Astrocyte (in vitro differentiated cells and primary cell): ENCODE measurements around the gene LOXL4. TPM values are rescaled to one million over a fixed set of nuclear protein-coding genes. Genes with fewer than 3 reads are reported as not detected.

Source experiments
- DNase-seq: peaks from one replicate; pipeline ENCODE4 v3.0.0-alpha.2; 2010; ENCODE audit warnings: low read depth
- FAIRE-seq: peaks from 2 replicates; lab custom pipeline; 2011; peaks lifted over from hg19 to GRCh38; lab: Jason Lieb, UNC
- H2AFZ ChIP-seq: 2 replicates; pipeline ENCODE4 v1.6.0; 2012; ENCODE audit warnings: low read depth, low read length, inconsistent platforms
- H3K27ac ChIP-seq: 2 replicates; pipeline ENCODE4 v1.5.1; 2011; ENCODE audit warnings: low read depth, low read length, inconsistent platforms
- H3K27me3 ChIP-seq: 2 replicates; pipeline ENCODE4 v1.6.0; 2011; ENCODE audit warnings: low read length, inconsistent platforms; ENCODE audit not compliant: insufficient read depth
- H3K36me3 ChIP-seq: 2 replicates; pipeline ENCODE4 v1.5.1; 2011; ENCODE audit warnings: low read length, inconsistent platforms; ENCODE audit not compliant: insufficient read depth
- H3K4me1 ChIP-seq: 2 replicates; pipeline ENCODE4 v1.5.1; 2011; ENCODE audit warnings: low read length, inconsistent platforms; ENCODE audit not compliant: insufficient read depth
- H3K4me2 ChIP-seq: 2 replicates; pipeline ENCODE4 v1.6.0; 2012; ENCODE audit warnings: low read length, inconsistent platforms
- H3K4me3 ChIP-seq: 2 replicates; pipeline ENCODE4 v1.5.1; 2011; ENCODE audit warnings: low read depth, mild to moderate bottlenecking, low read length, inconsistent platforms; ENCODE audit not compliant: insufficient read depth
- H3K79me2 ChIP-seq: 2 replicates; pipeline ENCODE4 v1.6.0; 2012; ENCODE audit warnings: mild to moderate bottlenecking, low read length, inconsistent platforms; ENCODE audit not compliant: insufficient read depth
- H3K9ac ChIP-seq: 2 replicates; pipeline ENCODE4 v1.6.0; 2012; ENCODE audit warnings: mild to moderate bottlenecking, low read length, inconsistent platforms
- H3K9me3 ChIP-seq: 2 replicates; pipeline ENCODE4 v1.5.1; 2012; ENCODE audit warnings: low read depth, mild to moderate bottlenecking, low read length, inconsistent platforms; ENCODE audit not compliant: insufficient read depth
- H4K20me1 ChIP-seq: 2 replicates; pipeline ENCODE4 v1.6.0; 2012; ENCODE audit warnings: low read length, inconsistent platforms; ENCODE audit not compliant: insufficient read depth
- H3K27ac Mint-ChIP-seq: one replicate; pipeline ENCODE4 v1.8.0; 2021; ENCODE audit warnings: mild to moderate bottlenecking, mixed read lengths; ENCODE audit not compliant: unreplicated experiment
- H3K27me3 Mint-ChIP-seq: one replicate; pipeline ENCODE4 v1.8.0; 2021; ENCODE audit warnings: low read depth, mixed read lengths; ENCODE audit not compliant: unreplicated experiment
- H3K36me3 Mint-ChIP-seq: one replicate; pipeline ENCODE4 v1.8.0; 2021; ENCODE audit warnings: low read depth, mixed read lengths; ENCODE audit not compliant: unreplicated experiment
- H3K4me1 Mint-ChIP-seq: one replicate; pipeline ENCODE4 v1.8.0; 2021; ENCODE audit warnings: low read depth, mixed read lengths; ENCODE audit not compliant: unreplicated experiment
- H3K4me3 Mint-ChIP-seq: one replicate; pipeline ENCODE4 v1.8.0; 2021; ENCODE audit warnings: mild to moderate bottlenecking, moderate library complexity, mixed read lengths; ENCODE audit not compliant: unreplicated experiment
- H3K9me3 Mint-ChIP-seq: one replicate; pipeline ENCODE4 v1.8.0; 2021; ENCODE audit warnings: mild to moderate bottlenecking, mixed read lengths; ENCODE audit not compliant: unreplicated experiment
- EZH2 ChIP-seq: IDR thresholded peaks from 2 replicates; pipeline ENCODE4 v1.6.1; 2012; ENCODE audit warnings: mild to moderate bottlenecking, low read length, inconsistent platforms; ENCODE audit not compliant: insufficient read depth
- total RNA-seq: library from RNA; stranded (reverse); gene quantifications from 2 replicates; pipeline ENCODE4 v1.2.1, GENCODE V29; 2021
- TF ChIP-seq, protein P1 (sequence below): IDR thresholded peaks from 2 replicates; pipeline ENCODE4 v1.5.1; 2011; ENCODE audit warnings: low read depth, mild to moderate bottlenecking, inconsistent platforms, low read length, moderate library complexity; ENCODE audit not compliant: insufficient read depth

The LOXL4 gene
- total RNA-seq, 1 donor from 2014 or later, result 26.6 TPM

DNA sequence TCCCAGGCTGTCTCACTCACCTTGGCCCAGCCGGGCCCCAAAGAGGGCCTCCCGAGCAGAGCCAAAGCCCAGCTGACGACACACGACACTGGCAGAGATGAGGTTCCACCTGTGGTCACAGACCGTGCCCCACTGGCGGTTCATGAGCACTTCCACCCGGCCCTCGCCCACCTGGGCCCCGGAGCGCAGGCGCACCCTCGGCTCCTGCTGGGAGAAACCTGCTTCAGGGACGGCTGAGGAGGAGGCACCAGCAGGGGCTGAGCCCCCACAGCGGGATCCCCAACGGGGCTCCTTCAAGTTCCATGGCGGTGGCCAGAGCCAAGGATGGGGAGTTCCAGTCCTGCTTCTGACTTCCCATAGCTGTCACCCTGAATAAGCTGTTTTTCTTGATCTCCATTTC is 10.0 kb downstream of the LOXL4 start:
- TF ChIP-seq EZH2, result no peak
- TF ChIP-seq, protein P1, sequence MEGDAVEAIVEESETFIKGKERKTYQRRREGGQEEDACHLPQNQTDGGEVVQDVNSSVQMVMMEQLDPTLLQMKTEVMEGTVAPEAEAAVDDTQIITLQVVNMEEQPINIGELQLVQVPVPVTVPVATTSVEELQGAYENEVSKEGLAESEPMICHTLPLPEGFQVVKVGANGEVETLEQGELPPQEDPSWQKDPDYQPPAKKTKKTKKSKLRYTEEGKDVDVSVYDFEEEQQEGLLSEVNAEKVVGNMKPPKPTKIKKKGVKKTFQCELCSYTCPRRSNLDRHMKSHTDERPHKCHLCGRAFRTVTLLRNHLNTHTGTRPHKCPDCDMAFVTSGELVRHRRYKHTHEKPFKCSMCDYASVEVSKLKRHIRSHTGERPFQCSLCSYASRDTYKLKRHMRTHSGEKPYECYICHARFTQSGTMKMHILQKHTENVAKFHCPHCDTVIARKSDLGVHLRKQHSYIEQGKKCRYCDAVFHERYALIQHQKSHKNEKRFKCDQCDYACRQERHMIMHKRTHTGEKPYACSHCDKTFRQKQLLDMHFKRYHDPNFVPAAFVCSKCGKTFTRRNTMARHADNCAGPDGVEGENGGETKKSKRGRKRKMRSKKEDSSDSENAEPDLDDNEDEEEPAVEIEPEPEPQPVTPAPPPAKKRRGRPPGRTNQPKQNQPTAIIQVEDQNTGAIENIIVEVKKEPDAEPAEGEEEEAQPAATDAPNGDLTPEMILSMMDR, result no peak
- no peak for FAIRE-seq
- no peaks in the 10 kb centered on the region for H4K20me1 ChIP-seq

DNA sequence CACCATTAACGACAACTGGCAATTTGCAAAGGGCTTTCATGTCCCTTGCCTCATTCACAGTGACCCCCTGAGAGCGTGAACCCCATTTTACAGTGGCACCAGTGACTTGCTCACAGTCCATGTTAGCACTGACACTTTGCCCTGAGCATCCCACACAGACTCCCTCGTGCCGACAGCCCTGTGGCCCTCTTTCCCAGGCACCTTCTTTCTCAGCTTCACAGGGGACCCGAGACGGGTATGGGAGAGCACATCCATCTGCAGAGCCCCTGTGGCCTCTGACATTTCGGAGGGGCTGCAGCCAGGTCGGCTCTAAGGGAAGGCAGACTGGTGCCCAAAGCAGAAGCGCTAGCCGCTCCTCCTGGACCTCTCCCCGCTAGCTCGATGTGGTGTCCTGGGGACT is 10.8 kb downstream of the LOXL4 start:
- H3K4me2 ChIP-seq, result no peak overlapping the region
- Mint-ChIP-seq H3K27me3 (no peaks in the 10 kb centered on the region), H3K36me3 (peaks cover 17% of the 10 kb centered on the region), H3K9me3 (no peaks in the 10 kb centered on the region), H3K4me3 (no peak overlapping the region), H3K4me1 (peaks cover 7% of the 10 kb centered on the region), H3K27ac (no peak overlapping the region)
- no peak overlapping the region for H3K27ac ChIP-seq
- TF ChIP-seq EZH2, result no peak
- TF ChIP-seq, protein P1, result no peak
- no peak overlapping the region for H2AFZ ChIP-seq
- DNase-seq (no peak), FAIRE-seq (no peak)
- H3K4me3 ChIP-seq, result no peak overlapping the region
- no peak overlapping the region for H3K9ac ChIP-seq
- no peaks in the 10 kb centered on the region for H3K27me3 ChIP-seq
- H4K20me1 ChIP-seq, result no peaks in the 10 kb centered on the region
- H3K79me2 ChIP-seq, result no peaks in the 10 kb centered on the region
- no peaks in the 10 kb centered on the region for H3K9me3 ChIP-seq
- H3K4me1 ChIP-seq, result peaks cover 3% of the 10 kb centered on the region
- no peaks in the 10 kb centered on the region for H3K36me3 ChIP-seq

More for the DNA sequence above, 10.0 kb downstream of the LOXL4 start:
- Mint-ChIP-seq H3K27me3 (no peaks in the 10 kb centered on the region), H3K4me1 (peaks cover 7% of the 10 kb centered on the region), H3K9me3 (no peaks in the 10 kb centered on the region), H3K27ac (no peak overlapping the region), H3K4me3 (no peak overlapping the region), H3K36me3 (peaks cover 15% of the 10 kb centered on the region)
- no peaks in the 10 kb centered on the region for H3K9me3 ChIP-seq
- peaks cover 3% of the 10 kb centered on the region for H3K4me1 ChIP-seq
- H3K36me3 ChIP-seq, result no peaks in the 10 kb centered on the region
- H2AFZ ChIP-seq, result no peak overlapping the region
- no peak overlapping the region for H3K4me3 ChIP-seq
- H3K9ac ChIP-seq, result no peak overlapping the region
- no peak overlapping the region for H3K4me2 ChIP-seq
- no peaks in the 10 kb centered on the region for H3K79me2 ChIP-seq
- DNase-seq, result no peak
- no peaks in the 10 kb centered on the region for H3K27me3 ChIP-seq
- no peak overlapping the region for H3K27ac ChIP-seq

DNA sequence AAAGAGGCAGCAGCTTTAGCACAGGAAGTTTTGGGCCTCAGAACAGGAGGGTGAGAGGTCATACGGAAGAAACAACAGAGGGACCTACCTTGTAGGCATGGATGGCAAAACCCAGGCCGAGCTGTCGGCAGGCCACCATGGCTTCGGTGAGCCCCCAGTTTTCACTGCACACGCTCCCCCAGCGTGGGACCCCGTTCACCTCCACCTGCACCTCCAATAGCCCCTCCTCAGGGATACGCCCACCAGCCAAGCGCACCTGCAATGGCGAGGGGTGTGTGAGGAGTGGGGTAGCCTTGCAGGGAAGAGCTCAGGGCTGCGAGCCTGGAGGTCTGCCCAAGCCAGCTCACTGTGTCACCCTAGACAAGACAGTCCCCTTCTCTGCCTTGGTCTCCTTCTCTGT is 11.3 kb downstream of the LOXL4 start:
- H3K4me2 ChIP-seq, result no peak overlapping the region
- H3K27me3 ChIP-seq, result no peaks in the 10 kb centered on the region
- no peak overlapping the region for H3K27ac ChIP-seq
- H3K4me1 ChIP-seq, result peaks cover 3% of the 10 kb centered on the region
- peaks cover 18% of the 10 kb centered on the region for H3K36me3 Mint-ChIP-seq
- no peak overlapping the region for H3K27ac Mint-ChIP-seq
- no peak overlapping the region for H3K4me3 Mint-ChIP-seq
- no peaks in the 10 kb centered on the region for H3K36me3 ChIP-seq
- H3K9me3 Mint-ChIP-seq, result no peaks in the 10 kb centered on the region
- DNase-seq (no peak), FAIRE-seq (no peak)
- no peaks in the 10 kb centered on the region for H4K20me1 ChIP-seq
- no peaks in the 10 kb centered on the region for H3K27me3 Mint-ChIP-seq
- H3K4me1 Mint-ChIP-seq, result peaks cover 7% of the 10 kb centered on the region
- no peak overlapping the region for H3K9ac ChIP-seq
- no peak overlapping the region for H3K4me3 ChIP-seq
- no peak for TF ChIP-seq EZH2
- TF ChIP-seq, protein P1, result no peak
- H2AFZ ChIP-seq, result no peak overlapping the region
- no peaks in the 10 kb centered on the region for H3K79me2 ChIP-seq
- H3K9me3 ChIP-seq, result no peaks in the 10 kb centered on the region
